Activated CD8-positive, alpha-beta memory T cell treated with anti-CD3 and anti-CD28 coated beads for 4 hours (primary cell): Measurements from ENCODE around the gene EIF5A.
A peak's percentile ranks its signal among the peaks of the same experiment; 100 is the strongest.

Experiments
- DNase-seq, 2 donors: peaks; one replicate each; pipeline ENCODE4 v3.0.0-alpha.2; 2020; ENCODE audit warnings: low read depth in 2 of 2

The EIF5A gene

DNA sequence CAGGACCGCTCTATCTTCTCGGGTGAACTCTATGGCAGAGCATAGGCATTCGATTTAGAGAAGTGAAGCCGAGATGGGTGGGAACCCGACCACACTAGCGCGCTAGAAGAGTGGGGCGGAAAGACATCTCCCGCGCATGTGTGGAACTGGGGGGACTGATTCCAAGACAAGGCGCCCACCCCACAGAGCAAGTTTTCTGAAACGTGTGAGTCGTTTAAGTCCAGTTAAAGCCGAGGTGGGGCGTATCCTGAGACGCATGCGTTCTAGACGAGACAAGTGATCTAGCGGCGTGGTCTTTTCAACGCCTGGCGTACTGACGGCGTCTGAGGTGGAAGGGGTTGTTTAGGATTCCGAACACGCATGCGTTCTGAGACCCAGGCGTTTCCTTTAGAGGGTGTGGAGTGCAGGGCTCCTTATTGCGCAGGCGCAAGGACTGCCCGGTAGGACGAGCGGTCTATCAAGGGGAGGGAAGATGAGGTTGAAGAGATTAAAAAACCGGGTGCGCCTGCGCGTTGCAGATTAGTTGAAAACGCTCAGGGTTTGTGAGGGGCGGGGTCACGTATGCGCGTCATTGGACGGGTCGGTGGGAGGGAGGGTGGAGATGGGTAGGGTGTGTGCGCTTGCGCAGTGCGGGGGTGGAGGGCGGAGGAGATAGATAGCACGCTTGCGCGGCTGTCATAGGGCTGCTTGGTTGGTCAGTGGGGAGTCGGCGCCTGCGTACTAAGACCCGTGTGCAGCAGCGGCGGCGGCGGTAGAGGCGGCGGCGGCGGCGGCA is at the start of gene EIF5A:
Gene EIF5A, plus strand, starts transcription at position 718 of the 775 bp plus-strand sequence. CDS start 2,008 bp downstream, outside the sequence.
- peak; percentile 100 for DNase-seq

DNA sequence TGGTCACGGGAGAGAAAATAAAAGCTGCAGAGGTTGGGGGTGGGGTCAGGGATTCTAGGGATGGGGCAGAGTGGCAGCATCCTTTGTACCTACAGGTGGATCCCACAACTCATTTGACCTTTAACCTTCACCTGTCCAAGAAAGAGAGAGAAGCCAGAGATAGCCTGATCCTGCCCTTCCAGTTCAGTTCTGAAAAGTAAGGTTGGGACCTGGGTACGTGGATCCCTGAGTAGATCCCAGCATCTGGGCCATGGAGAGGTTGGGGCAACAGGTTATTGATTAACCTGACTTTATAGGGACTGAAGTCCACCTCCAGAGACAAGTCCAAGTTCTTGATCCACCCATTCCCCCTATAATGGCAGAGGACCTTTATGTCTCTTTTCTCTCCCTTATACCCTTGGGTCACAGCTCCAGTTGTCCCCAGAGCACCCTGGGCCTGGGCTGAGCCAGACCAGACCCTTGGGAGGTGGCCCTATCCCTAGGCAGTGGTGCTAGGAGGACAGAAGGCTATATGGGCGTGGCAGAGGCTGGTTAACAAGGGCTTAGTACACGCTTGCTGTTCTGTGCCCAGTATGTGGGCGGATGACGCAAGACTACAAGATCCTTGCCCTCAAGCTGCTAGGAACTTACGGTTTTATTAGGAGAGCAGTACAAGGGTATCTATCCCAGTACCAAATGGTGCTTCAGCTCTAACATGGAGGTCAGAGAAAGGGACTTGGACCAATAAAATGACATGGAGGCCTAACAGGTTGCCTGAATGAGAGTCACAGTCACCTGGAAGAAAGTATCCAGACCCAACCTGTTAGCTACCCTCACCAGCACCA is 48.5 kb upstream of the EIF5A start:
- no peak for DNase-seq

DNA sequence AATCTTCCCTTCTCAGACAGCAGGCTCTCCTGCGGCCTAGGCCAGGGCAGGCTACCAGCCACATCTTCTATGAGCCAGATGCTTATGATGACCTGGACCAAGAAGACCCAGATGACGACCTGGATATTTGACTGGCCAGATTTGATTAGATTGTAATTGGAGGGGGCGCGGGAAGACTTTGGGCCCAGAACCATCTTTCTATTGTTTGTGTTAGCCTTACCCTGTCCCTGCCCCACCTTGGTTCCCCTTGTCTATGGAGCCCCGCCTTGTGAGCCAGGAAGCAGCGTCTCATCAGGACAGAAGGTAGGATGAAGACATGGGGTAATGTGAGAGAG is 47.9 kb upstream of the EIF5A start:
- no peak for DNase-seq

DNA sequence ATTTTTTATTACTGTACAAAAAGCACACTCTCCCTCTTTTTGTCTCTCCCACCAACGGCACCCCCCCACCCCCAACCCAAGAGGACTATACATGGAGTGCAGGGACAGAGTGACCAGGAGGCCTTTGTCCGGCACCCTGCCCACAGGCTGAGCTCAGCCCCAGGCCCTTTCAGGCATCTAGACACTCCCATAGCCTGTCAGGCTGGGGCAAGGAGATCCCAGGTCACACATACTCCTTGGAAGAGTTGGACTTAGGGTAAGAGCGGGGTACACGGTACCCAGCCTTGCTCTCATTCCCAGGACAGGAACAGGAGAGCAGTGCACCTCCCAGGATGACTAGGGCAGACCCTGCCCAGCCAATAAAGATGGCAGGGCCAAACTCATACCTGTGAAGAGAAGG is 47.3 kb upstream of the EIF5A start:
- no peak for DNase-seq

DNA sequence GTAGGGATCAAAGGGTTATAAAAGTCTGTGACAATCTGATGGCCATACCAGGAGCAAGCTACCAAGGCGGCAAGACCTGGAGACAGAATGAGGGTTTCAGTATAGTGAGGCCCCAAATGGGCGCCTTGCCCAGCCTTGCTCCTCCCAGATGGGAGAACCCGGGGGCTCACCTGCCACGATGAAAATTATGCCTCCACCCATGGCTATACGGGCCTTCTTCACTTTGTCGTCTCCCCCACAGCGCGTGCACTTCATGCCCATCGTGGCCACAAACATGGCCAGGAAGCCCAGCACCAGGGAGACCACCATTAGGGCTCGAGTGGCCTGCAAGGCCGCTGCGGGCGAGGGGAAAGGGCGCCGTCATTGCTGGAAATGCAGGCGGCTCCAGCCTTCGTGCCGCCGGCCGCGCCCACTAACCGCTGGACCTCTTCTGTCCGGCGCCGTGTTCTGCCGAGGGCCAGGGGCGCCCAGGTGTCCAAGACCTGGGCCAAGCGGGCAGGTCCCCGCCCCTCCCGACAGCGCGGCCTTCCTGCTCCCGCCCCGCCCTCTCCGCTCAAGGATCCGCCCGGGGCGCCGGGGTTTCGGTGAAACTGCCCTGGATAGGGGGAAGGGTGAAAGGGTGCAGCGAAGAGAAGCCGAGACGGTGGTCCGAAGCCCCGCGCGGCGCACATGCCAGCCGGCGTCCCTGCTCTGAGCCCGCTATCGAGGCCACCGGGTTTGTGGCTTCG is 46.6 kb upstream of the EIF5A start:
- DNase-seq: no peak

DNA sequence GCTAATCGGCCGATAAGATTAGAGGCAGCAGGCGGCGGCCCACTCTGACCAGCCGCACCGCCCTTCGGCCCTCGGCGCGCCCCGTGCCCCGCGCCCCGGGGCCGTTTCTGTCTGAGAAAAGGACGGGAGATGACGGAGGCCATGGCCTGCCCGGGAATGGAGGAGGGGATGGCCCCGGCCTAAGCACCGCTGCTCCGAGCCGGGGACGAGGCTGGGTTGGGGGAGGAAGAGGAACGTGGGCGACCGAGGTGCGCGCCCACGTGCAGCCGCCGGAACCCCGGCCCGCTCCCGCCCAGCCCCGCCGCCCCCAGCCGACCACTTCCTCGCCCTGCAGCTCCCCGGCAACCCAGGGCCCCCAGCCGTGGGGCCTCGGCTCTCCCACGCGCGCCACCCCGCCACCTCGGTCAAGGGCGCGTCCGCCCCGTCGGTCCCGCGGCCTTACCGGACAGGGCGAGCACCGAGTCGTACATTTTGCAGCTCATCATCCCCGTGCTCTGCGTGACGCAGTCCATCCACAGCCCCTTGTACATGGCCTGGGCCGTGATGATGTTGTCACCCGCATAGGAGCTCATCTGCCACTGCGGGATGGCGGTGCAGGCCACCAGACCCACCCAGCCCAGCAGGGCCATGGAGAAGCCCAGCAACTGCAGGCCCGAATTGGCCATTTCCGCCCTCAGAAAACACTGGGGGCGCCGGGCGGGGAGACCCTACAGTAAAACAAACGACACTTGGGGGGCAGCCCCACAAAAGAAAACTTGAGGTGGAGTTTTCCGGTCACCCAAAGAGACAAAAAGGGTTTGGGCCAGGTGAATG is 45.8 kb upstream of the EIF5A start:
- no peak for DNase-seq

DNA sequence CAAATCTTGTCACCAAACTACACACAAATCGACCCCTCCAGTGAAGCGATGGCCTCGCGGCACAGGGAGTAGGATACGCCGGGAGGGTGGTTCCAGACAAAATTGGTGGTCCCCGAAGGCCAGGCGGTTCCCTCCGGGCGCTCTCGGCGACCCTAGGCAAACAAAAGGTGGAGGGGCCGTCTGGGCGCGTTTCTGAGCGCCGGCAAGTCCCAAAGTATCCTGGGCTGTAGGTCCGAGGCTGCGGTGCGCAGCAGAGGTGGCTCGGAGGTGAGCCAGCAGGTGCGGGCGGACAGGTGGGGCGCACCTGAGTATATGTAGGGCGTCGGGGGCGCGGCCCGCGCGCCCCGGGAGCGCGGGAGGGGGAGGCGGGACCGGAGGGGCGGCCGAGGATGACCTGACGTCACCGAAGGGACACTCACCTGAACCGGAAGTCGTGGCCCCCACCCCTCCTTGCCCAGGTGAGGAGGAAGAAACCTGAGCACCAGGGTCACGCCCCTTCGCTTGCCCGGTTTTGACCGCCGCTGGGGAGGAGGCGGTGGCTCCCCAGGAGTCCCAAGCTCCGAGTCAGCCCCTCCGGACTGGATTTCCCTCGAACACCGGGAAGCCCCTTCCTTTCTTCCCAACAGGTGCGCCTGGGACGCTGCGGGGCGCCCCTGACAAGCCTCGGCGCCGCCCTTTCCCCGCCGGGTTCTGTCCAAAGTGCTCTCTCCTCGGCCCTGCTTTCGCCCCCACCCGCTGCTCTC is 45.1 kb upstream of the EIF5A start, which contains the start of gene CLDN7:
Gene CLDN7, minus strand, starts transcription at position 287 of the 743 bp plus-strand sequence. CDS start 435 bp downstream, outside the sequence.
- DNase-seq: no peak

DNA sequence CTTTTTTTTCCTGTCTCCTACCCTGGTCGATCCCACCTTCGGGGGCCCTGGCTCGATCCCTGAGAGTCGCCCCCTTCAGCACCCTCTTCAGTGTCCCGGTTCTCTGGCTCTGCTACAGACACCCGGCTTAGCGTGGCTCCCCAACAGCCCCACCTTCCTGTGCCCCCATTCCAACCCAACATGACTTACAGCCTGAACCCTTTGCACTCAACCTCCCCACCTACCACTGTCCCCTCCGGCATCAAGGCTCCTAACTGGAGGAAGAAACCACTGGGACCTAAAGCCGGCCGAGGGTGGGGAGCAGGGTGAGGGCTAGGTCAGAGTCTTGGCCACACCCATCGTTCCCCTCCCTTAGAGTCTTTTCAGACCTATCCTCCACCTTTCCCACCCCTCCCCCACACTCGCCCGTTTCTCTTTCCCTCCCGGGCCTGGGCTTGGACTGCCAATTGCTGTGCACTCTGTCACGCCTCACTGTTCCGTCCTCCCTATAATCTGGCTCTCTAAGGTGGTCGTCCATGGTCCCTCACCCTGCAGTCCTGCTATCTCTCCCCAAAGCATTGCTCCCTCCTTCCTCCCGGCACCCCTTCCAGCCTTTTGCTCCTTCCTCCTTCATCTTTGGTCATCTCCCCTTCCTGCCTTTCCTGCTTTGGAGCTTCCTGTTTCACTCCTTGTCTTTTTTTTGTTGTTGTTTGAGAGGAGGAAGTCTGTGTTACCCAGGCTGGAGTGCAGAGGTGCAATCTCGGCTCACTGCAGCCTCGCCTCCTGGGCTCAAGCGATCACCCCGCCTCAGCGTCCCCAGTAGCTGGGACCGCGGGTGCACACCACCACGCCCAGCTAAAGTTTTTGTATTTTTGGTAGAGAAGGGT is 44.3 kb upstream of the EIF5A start:
- DNase-seq: no peak

DNA sequence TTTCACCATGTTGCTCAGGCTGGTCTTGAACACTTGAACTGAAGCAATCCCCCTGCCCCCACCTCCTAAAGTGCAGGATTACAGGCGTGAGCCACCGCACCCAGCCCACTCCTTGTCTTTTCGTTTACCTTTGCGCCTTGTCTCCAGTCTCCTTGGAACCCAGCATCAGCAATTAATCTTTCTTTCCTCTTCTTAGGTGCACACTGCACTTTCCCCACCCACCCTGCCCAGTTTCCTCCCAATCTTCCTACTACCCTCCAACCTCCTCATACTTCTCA is 43.7 kb upstream of the EIF5A start:
- DNase-seq: no peak

DNA sequence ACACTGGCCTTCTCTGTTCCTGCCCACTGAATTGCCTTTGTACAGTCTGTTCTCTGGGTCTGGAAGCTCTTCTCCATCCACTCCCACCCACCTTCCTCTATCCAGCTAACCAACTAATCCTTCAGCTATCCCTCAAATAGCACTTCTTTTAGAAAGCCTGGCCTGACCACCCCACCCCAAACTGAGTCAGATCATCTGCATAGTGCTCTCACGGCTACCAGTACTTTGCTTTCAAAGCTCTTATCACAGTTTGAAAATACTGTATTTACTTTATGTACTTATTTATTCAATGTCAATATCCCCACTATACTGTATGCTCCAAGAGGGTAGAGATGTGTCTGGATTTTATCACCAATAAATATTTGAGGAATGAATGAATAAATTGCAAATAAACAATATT is 40.6 kb upstream of the EIF5A start:
- no peak for DNase-seq

DNA sequence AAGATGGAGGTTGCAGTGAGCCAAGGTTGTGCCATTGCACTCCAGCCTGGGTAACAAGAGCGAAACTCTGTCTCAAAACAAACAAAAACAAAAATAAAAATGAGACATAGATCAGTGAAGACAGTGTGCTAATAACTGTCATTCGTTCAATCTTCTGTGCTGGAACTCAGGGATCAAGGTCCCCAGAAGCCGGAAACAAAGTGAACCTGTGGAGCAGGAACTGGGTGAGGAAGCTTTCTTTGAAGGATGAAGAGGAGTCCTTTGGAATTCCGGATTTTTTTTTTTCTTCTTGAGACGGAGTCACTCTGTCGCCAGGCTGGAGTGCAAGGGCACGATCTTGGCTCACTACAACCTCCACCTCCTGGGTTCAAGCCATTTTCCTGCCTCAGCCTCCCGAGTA is 28.0 kb upstream of the EIF5A start:
- no peak for DNase-seq

DNA sequence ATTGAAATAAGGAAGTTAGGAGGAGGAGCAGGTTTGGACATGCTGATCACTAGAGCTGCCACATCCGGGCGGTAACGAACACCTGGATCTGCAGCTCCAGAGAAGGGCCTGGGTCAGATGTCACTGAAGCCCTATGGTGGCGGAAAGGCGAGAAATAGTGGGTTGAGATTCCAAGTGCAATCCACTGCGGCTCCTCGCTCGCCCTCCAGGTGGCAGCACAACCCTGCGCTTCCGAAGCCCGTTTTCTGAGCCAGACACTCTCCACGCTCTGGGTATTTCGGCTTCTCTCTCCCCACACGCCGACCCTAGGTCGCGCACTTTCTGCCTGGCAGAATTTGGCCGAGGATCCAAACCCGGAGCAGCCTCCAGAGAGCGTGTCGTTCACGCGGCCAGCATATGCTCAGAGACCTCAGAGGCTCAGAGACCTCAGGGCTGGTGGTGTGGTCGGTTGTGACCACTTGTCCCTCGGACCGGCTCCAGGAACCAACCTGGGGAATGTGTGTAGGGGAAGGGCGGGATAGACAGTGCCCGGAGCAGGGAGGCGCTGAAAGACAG is 26.8 kb upstream of the EIF5A start:
- peak; percentile 70 to 74 for DNase-seq

DNA sequence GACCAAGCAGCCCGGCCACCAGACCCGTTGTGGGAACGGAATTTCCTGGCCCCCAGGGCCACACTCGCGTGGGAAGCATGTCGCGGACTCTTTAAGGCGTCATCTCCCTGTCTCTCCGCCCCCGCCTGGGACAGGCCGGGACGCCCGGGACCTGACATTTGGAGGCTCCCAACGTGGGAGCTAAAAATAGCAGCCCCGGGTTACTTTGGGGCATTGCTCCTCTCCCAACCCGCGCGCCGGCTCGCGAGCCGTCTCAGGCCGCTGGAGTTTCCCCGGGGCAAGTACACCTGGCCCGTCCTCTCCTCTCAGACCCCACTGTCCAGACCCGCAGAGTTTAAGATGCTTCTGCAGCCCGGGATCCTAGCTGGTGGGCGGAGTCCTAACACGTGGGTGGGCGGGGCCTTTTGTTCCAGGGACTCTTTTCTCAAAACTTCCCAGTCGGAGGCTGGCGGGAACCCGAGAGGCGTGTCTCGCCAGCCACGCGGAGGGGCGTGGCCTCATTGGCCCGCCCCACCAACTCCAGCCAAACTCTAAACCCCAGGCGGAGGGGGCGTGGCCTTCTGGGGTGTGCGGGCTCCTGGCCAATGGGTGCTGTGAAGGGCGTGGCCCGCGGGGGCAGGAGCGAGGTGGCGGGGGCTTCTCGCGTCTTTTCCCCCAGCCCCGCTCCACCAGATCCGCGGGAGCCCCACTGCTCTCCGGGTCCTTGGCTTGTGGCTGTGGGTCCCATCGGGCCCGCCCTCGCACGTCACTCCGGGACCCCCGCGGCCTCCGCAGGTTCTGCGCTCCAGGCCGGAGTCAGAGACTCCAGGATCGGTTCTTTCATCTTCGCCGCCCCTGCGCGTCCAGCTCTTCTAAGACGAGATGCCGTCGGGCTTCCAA is 26.1 kb upstream of the EIF5A start, which contains the start of gene SLC2A4:
Gene SLC2A4, plus strand, starts transcription at position 645 of the 879 bp plus-strand sequence. Its CDS starts 217 bp downstream, at position 862.
- DNase-seq: peak; percentile 58 to 79

DNA sequence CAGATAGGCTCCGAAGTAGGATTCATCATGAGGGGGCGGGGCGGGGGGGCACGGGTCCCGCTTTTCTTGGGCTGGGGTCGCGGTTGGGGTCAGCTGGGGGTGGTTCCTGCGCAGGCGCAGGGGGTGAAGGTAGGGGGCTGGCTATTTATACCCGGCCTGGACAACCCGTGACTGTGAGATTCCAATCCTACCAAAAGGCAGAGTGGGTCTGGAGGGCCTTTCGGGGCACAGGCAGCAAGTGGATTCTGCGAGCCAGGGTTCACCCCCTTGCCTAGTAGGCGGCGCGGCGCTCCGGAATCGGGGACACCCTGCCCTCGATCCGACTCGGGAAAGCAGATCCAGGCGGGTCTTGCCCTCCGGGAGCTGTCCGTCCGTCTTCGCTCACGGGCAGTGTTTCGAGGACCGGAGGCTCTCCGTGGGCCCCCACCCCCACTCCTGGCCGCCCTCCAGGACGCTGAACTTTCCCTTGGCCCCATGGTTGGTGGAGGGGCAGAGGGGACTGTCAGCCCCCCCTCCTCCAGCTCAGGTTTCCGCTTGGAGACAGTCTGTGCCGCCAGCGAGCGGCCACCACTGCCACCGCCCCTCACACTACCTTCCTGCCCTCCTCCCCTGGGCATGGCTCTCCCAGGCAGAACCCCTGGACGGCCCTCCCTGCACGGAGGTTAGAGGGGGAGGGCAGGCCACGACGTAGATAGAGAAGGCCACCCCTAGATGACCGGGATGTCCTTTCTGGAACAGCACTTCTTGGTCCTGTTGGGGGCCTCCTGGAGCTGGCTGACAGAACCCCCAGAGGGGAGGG is 25.3 kb upstream of the EIF5A start:
- DNase-seq: no peak

DNA sequence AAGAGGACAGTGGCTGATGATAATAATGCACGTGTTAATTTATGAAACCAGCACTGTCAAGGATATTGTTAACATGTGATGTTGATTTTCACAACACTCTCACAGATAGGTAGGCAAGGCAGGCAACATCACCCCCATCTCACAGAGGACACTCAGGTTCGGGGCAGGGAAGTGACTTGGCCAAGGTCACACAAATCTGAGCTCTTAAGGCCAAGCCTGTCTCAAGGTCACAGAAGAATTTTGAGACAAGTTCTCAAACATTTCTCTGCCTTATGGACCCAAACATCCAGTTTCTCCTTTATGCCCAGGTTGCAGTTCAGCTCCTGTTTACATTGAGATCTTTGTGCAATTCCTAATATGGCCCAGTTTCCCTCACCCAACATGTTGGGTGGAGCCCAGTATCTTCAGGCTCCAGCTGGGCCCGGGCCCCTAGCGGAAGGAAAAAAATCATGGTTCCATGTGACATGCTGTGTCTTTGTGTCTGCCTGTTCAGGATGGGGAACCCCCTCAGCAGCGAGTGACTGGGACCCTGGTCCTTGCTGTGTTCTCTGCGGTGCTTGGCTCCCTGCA is 24.6 kb upstream of the EIF5A start:
- no peak for DNase-seq

DNA sequence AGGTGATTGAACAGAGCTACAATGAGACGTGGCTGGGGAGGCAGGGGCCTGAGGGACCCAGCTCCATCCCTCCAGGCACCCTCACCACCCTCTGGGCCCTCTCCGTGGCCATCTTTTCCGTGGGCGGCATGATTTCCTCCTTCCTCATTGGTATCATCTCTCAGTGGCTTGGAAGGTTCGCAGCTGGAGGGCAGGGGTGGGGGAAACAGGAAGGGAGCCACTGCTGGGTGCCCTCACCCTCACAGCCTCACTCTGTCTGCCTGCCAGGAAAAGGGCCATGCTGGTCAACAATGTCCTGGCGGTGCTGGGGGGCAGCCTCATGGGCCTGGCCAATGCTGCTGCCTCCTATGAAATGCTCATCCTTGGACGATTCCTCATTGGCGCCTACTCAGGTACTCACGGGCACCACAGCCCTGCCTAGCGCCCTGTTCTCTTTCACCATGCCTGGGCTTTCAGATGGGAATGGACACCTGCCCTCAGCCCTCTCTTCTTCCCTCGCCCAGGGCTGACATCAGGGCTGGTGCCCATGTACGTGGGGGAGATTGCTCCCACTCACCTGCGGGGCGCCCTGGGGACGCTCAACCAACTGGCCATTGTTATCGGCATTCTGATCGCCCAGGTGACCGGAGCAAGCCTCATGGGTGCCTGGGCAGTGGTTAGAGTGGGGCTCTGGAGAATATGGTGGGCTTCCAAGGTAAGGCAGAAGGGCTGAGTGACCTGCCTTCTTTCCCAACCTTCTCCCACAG is 23.8 kb upstream of the EIF5A start:
- DNase-seq: no peak

DNA sequence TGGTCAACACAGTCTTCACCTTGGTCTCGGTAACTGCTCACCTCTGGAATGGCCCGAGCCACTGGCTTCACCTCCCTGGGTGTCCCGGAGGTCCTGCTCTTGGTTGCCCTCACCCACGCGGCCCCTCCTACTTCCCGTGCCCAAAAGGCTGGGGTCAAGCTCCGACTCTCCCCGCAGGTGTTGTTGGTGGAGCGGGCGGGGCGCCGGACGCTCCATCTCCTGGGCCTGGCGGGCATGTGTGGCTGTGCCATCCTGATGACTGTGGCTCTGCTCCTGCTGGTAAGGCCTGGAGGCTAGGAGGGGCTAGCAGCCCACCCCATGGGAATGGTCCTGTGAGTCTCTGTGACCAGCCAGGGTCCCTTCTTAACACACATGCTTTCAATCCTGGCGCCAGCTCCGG is 22.5 kb upstream of the EIF5A start:
- DNase-seq: no peak
